Calu3 (cell line): ENCODE measurements around the gene MUC6. TPM values are rescaled to one million over a fixed set of nuclear protein-coding genes. Genes with fewer than 3 reads are reported as not detected.

Source experiments
- BruUV-seq: library from RNA; stranded (reverse); fragments of 400-500 nt; replicated peaks from 2 replicates; lab custom pipeline; 2021; lab: Mats Ljungman, UMichigan
- CTCF ChIA-PET: fragments of 300-600 bp; sonication (Branson Sonifier 250); formaldehyde crosslinking; loops from one replicate; lab custom pipeline; 2022; ENCODE audit warnings: antibody characterized with exemption; lab: Charles Lee
- DNase-seq: peaks from one replicate; pipeline ENCODE4 v3.0.0; 2022
- H3K27ac Mint-ChIP-seq: one replicate; pipeline ENCODE4 v1.8.0; 2022; ENCODE audit warnings: mixed read lengths; ENCODE audit not compliant: unreplicated experiment
- H3K27me3 Mint-ChIP-seq: one replicate; pipeline ENCODE4 v1.8.0; 2022; ENCODE audit warnings: mixed read lengths; ENCODE audit not compliant: unreplicated experiment
- H3K36me3 Mint-ChIP-seq: one replicate; pipeline ENCODE4 v1.8.0; 2022; ENCODE audit warnings: mild to moderate bottlenecking, moderate library complexity, mixed read lengths; ENCODE audit not compliant: insufficient read depth, unreplicated experiment
- H3K4me1 Mint-ChIP-seq: one replicate; pipeline ENCODE4 v1.8.0; 2022; ENCODE audit warnings: mild to moderate bottlenecking, low read depth, mixed read lengths; ENCODE audit not compliant: unreplicated experiment
- H3K4me3 Mint-ChIP-seq: one replicate; pipeline ENCODE4 v1.8.0; 2022; ENCODE audit warnings: mild to moderate bottlenecking, low read depth, moderate library complexity, mixed read lengths; ENCODE audit not compliant: unreplicated experiment
- H3K9me3 Mint-ChIP-seq: one replicate; pipeline ENCODE4 v1.8.0; 2022; ENCODE audit warnings: low read depth, mixed read lengths; ENCODE audit not compliant: unreplicated experiment
- CTCF ChIP-seq: fragments of 200-600 bp; IDR thresholded peaks from one replicate; pipeline ENCODE4 v1.8.0; 2022; ENCODE audit warnings: antibody characterized with exemption; ENCODE audit not compliant: unreplicated experiment
- intact Hi-C: fragments of 100-400 bp; cut with micrococcal nuclease; formaldehyde crosslinking; loops from one replicate; pipeline ENCODE4 v1.10.0; 2022; ENCODE audit not compliant: unreplicated experiment
- total RNA-seq: library from RNA; stranded (reverse); gene quantifications from 2 replicates; pipeline ENCODE4 v1.2.3, GENCODE V29; 2022

Gene MUC6
- total RNA-seq, 1 experiment from 2014 or later = 0.73 TPM

GRCh38 chr11:1060852-1061616 lies 24.5 kb upstream of the MUC6 start:
- no peak overlapping the region for H3K4me3 Mint-ChIP-seq
- CTCF ChIA-PET = interaction anchor here (0.7 kb wide), 1 partner anchor 50 kb away, joined by 3 read pairs; no protein-coding TSS in a partner anchor
- TF ChIP-seq CTCF = no peak
- H3K4me1 Mint-ChIP-seq = peaks cover 45% of the 10 kb centered on the region
- peaks cover 12% of the 10 kb centered on the region for H3K9me3 Mint-ChIP-seq
- intact Hi-C loops = no loop called here
- H3K27ac Mint-ChIP-seq = peak overlapping the region; percentile 78
- peaks cover 5% of the 10 kb centered on the region for H3K36me3 Mint-ChIP-seq
- DNase-seq = peak; percentile 88
- H3K27me3 Mint-ChIP-seq = no peaks in the 10 kb centered on the region
- BruUV-seq = TSS peak; percentile 84

GRCh38 chr11:1060410-1060809 lies 23.9 kb upstream of the MUC6 start:
- Mint-ChIP-seq H3K4me3 (no peak overlapping the region), H3K9me3 (peaks cover 9% of the 10 kb centered on the region), H3K36me3 (peaks cover 5% of the 10 kb centered on the region), H3K4me1 (peaks cover 45% of the 10 kb centered on the region), H3K27ac (peak overlapping the region; percentile 78), H3K27me3 (no peaks in the 10 kb centered on the region)
- CTCF ChIA-PET = interaction anchor here (0.7 kb wide), 1 partner anchor 50 kb away, joined by 3 read pairs; no protein-coding TSS in a partner anchor
- no peak for DNase-seq
- BruUV-seq = TSS peak; percentile 71
- intact Hi-C loops = no loop called here
- no peak for TF ChIP-seq CTCF

GRCh38 chr11:1059759-1060158 lies 23.2 kb upstream of the MUC6 start:
- Mint-ChIP-seq H3K27me3 (no peaks in the 10 kb centered on the region), H3K4me1 (peaks cover 52% of the 10 kb centered on the region), H3K36me3 (peaks cover 5% of the 10 kb centered on the region), H3K27ac (peak overlapping the region; percentile 78), H3K9me3 (peaks cover 9% of the 10 kb centered on the region), H3K4me3 (no peak overlapping the region)
- DNase-seq = no peak
- no peak for TF ChIP-seq CTCF
- intact Hi-C loops = loop anchor here (10.0 kb wide), 1 partner anchor 205 kb away; no protein-coding TSS in a partner anchor
- no TSS peak for BruUV-seq
- CTCF ChIA-PET = no interaction called here

- BruUV-seq = no TSS peak
- H3K9me3 Mint-ChIP-seq = peaks cover 8% of the 10 kb centered on the region
- CTCF ChIA-PET = no interaction called here
- H3K27ac Mint-ChIP-seq = no peak overlapping the region
- DNase-seq = no peak
- H3K4me1 Mint-ChIP-seq = peaks cover 46% of the 10 kb centered on the region
- intact Hi-C loops = loop anchor here (10.0 kb wide), 1 partner anchor 203 kb away; no protein-coding TSS in a partner anchor
- no peaks in the 10 kb centered on the region for H3K27me3 Mint-ChIP-seq
- H3K36me3 Mint-ChIP-seq = peaks cover 5% of the 10 kb centered on the region
- TF ChIP-seq CTCF = no peak
- no peak overlapping the region for H3K4me3 Mint-ChIP-seq
These were observed 21.3 kb upstream of the MUC6 start for GRCh38 chr11:1057806-1058205.
